Nephron progenitor cell (in vitro differentiated cells): Measurements from ENCODE around the gene ITM2B.

ENCODE experiments used
- DNase-seq: peaks from one replicate; pipeline ENCODE4 v3.0.0; 2021
- H3K27ac Mint-ChIP-seq: 2 replicates; pipeline ENCODE4 v1.8.0; 2021; ENCODE audit warnings: mild to moderate bottlenecking, moderate library complexity, mixed read lengths
- H3K27me3 Mint-ChIP-seq: 2 replicates; pipeline ENCODE4 v1.8.0; 2021; ENCODE audit warnings: mild to moderate bottlenecking, low read depth, mixed read lengths; ENCODE audit not compliant: poor library complexity
- H3K36me3 Mint-ChIP-seq: 2 replicates; pipeline ENCODE4 v1.8.0; 2021; ENCODE audit warnings: low read depth, mixed read lengths
- H3K4me1 Mint-ChIP-seq: 2 replicates; pipeline ENCODE4 v1.8.0; 2021; ENCODE audit warnings: mixed read lengths
- H3K4me3 Mint-ChIP-seq: 2 replicates; pipeline ENCODE4 v1.8.0; 2021; ENCODE audit warnings: mild to moderate bottlenecking, moderate library complexity, mixed read lengths
- H3K9me3 Mint-ChIP-seq: 2 replicates; pipeline ENCODE4 v1.8.0; 2021; ENCODE audit warnings: mild to moderate bottlenecking, moderate library complexity, mixed read lengths
- TF ChIP-seq, protein P1 (sequence below): fragments of 200-600 bp; sonication (generic); IDR thresholded peaks from 2 replicates; pipeline ENCODE4 v1.5.0; 2021; ENCODE audit warnings: antibody characterized with exemption

ITM2B gene

GRCh38 chr13:48318821-48319511 is 86.0 kb downstream of the ITM2B start:
- H3K9me3 Mint-ChIP-seq = peaks cover 79% of the 10 kb centered on the region
- peaks cover 4% of the 10 kb centered on the region for H3K27me3 Mint-ChIP-seq
- H3K27ac Mint-ChIP-seq = no peak overlapping the region
- no peak overlapping the region for H3K4me3 Mint-ChIP-seq
- H3K4me1 Mint-ChIP-seq = no peaks in the 10 kb centered on the region
- H3K36me3 Mint-ChIP-seq = peaks cover 89% of the 10 kb centered on the region
- TF ChIP-seq, protein P1, sequence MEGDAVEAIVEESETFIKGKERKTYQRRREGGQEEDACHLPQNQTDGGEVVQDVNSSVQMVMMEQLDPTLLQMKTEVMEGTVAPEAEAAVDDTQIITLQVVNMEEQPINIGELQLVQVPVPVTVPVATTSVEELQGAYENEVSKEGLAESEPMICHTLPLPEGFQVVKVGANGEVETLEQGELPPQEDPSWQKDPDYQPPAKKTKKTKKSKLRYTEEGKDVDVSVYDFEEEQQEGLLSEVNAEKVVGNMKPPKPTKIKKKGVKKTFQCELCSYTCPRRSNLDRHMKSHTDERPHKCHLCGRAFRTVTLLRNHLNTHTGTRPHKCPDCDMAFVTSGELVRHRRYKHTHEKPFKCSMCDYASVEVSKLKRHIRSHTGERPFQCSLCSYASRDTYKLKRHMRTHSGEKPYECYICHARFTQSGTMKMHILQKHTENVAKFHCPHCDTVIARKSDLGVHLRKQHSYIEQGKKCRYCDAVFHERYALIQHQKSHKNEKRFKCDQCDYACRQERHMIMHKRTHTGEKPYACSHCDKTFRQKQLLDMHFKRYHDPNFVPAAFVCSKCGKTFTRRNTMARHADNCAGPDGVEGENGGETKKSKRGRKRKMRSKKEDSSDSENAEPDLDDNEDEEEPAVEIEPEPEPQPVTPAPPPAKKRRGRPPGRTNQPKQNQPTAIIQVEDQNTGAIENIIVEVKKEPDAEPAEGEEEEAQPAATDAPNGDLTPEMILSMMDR = no peak
- DNase-seq = no peak
